Retinal pigment epithelial cell (primary cell): ENCODE data around the gene SAP25.

Source experiments
- DNase-seq: peaks from one replicate; pipeline ENCODE4 v3.0.0-alpha.2; 2010; ENCODE audit warnings: low read depth
- H3K4me3 ChIP-seq: 2 replicates; pipeline ENCODE4 v1.5.1; 2011; ENCODE audit warnings: mild to moderate bottlenecking, low read length, control low read depth, moderate library complexity
- CTCF ChIP-seq: conservative IDR thresholded peaks from 2 replicates; pipeline ENCODE4 v1.5.1; 2011; ENCODE audit warnings: low read depth, low read length, control low read depth, inconsistent platforms

The SAP25 gene

DNA sequence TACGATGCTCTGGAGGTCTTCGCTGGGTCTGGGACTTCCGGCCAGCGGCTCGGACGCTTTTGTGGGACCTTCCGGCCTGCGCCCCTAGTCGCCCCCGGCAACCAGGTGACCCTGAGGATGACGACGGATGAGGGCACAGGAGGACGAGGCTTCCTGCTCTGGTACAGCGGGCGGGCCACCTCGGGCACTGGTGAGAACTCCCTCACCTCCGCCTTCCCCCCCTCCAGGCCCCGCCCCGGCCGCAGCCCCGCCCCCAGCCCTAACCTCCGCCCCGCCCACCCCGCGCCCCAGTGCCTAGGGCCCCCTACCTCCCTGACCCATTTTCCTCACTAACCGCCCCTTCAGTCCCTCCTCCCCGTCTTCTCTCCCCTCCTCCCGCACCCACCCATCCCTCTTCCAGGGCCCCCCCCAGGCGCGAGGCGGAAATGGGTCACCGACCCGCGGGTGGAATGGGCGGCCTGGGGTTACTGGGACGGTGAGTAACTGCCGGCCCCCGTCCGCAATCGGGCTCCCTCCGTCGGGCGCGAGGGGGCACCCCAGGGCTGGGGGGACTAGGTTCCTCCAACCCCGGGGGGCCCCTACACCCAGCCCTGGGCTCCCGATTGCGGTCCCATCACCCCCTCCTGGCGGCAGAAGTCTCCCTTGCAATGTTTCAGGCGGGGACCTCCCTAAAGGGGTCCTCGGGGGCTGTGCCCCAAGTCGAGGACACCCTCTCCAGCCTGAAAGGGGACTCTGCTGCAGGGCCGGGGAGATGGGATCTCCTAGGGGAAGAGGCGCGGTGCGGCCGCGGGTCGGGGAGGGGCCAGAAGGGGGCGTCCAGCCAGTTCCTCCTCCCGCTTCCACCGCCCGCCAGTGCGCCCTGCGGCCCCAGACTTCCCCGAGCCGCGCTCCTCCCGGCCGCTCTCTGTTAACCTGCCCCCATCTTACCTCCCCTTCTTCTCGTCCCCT is 30.6 kb upstream of the SAP25 start:
- DNase-seq, result no peak
- TF ChIP-seq CTCF, result peak; percentile 40
- H3K4me3 ChIP-seq, result peak overlapping the region; percentile 62

DNA sequence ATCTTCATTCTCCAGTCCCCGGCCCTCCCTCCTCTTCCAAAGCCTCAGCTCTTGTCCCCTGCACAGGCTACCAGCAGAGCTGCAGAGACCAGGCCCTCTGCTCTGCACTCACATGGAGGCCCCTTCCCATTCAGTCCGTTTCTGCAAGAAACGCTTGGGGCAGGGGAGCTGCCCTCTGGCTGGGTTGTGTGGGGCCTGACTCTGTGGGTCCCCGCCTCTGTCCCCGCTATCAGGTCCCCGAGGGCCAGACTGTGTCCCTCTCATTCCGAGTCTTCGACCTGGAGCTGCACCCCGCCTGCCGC is 30.0 kb upstream of the SAP25 start:
- no peak for TF ChIP-seq CTCF
- DNase-seq, result no peak
- H3K4me3 ChIP-seq, result peak overlapping the region; percentile 36

DNA sequence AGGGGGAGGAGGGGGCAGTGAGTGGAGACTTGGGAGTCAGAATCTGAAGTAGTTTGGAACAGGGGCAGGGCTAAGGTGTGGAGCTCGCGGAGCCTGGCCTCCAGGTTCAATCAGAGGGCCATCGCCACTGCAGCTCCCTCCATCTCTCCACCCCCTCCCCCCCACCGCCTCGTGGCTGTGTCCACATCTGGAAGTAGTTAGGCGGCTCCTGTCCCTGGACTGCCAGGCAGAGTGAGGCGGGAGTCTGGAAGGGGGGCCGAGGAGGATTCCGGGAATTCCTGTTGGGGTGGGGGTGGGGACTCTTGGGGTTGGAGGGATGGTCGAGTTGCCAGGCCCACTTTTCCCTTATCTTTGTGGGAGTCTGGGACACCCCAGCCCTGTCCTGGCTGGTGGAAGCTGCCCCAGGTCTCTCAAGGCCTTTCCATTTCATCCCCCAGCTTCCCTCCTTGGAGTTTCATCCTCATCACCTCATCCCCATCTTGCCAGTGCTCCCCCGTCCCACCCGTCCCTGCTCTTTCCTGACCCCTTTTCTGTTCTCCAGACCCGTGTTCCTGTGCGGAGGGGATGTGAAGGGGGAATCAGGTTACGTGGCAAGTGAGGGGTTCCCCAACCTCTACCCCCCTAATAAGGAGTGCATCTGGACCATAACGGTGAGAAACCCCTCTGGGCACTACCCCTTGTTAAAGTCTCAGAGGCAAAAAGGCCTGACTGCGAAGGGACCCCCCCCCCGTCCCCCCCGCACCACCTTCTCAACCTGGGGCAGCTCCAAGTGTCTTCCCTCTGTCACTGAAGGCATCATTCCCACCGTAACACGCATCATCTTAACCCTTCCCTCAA is 29.4 kb upstream of the SAP25 start:
- no peak for DNase-seq
- TF ChIP-seq CTCF, result no peak

DNA sequence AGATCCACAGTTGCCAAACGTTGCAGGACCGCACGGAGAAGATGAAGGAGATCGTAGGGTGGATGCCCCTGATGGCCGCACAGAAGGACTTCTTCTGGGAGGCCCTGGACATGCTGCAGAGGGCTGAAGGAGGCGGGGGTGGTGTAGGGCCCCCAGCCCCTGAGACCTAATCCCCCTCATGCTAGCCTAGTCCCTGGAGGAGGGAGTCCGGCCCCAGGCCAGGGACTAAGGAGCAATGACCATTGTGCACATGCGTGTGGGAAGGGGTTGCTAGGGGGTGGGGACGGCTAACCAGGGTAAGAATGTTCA is 27.0 kb upstream of the SAP25 start:
- H3K4me3 ChIP-seq, result no peak overlapping the region
- DNase-seq, result no peak
- no peak for TF ChIP-seq CTCF

More for the DNA sequence above, 29.4 kb upstream of the SAP25 start:
- H3K4me3 ChIP-seq, result no peak overlapping the region

- TF ChIP-seq CTCF, result peak; percentile 53
- DNase-seq, result no peak
- H3K4me3 ChIP-seq, result no peak overlapping the region
These were observed 26.4 kb upstream of the SAP25 start for GRCh38 chr7:100599911-100600729.

GRCh38 chr7:100598425-100598824 is 24.7 kb upstream of the SAP25 start:
- TF ChIP-seq CTCF, result no peak
- no peak for DNase-seq
- H3K4me3 ChIP-seq, result no peak overlapping the region
